Fibroblast of mammary gland (primary cell): Measurements from ENCODE around the gene CLECL1.
"Not testable (repeated sequence)": the region's sequence is repeated elsewhere in the genome, so short reads cannot be mapped to it uniquely, and the experiment has no call there.

ENCODE experiments used
- DNase-seq: peaks from one replicate; pipeline ENCODE4 v3.0.0-alpha.2; 2010; ENCODE audit warnings: low read depth
- H3K4me3 ChIP-seq: 2 replicates; pipeline ENCODE4 v1.5.1; 2011; ENCODE audit warnings: low read depth, mild to moderate bottlenecking, low read length, moderate library complexity; ENCODE audit not compliant: control insufficient read depth
- TF ChIP-seq, protein P1 (sequence below): conservative IDR thresholded peaks from 2 replicates; pipeline ENCODE4 v1.5.1; 2011; ENCODE audit warnings: low read depth, low read length, inconsistent platforms; ENCODE audit not compliant: control insufficient read depth, insufficient read depth

Gene CLECL1

DNA sequence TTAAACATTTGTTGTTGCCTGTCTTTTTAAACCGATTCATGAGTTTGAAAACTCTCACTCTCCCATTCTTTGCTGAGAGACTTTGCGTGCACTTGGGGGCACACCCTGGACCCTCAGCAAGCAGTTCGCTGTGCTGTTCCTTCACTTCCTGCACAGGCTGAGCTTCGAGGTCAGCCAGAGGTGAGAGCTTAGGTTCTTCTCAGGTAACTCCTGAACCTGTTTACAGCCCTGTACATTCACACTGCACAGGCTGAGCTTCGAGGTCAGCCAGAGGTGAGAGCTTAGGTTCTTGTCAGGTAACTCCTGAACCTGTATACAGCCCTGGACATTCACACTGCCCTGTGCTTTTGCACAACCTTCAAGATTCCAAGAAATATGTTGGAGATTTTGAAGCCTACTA, 9.8 kb upstream of the CLECL1 start:
- H3K4me3 ChIP-seq = no peak overlapping the region
- TF ChIP-seq, protein P1, sequence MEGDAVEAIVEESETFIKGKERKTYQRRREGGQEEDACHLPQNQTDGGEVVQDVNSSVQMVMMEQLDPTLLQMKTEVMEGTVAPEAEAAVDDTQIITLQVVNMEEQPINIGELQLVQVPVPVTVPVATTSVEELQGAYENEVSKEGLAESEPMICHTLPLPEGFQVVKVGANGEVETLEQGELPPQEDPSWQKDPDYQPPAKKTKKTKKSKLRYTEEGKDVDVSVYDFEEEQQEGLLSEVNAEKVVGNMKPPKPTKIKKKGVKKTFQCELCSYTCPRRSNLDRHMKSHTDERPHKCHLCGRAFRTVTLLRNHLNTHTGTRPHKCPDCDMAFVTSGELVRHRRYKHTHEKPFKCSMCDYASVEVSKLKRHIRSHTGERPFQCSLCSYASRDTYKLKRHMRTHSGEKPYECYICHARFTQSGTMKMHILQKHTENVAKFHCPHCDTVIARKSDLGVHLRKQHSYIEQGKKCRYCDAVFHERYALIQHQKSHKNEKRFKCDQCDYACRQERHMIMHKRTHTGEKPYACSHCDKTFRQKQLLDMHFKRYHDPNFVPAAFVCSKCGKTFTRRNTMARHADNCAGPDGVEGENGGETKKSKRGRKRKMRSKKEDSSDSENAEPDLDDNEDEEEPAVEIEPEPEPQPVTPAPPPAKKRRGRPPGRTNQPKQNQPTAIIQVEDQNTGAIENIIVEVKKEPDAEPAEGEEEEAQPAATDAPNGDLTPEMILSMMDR = no peak
- no peak for DNase-seq

DNA sequence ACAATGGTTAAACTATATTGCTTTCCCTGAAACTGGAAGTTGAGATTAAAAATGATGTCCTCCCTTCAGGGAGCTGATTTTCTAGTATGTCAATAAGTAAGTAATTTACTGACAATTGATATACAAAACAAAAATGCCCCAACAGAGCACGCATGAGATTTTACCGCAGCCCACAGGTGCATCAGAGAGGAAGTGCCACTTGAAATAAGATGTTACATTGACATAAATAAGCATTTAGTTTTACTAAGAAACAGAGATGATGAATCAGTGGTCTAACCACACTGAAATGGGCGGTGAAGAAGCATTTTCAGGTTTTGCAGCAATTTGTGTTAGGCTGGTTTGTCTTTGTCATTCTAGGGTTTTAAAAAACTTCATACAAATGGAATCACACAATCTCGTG, 8.8 kb upstream of the CLECL1 start:
- H3K4me3 ChIP-seq = no peak overlapping the region
- DNase-seq = no peak
- TF ChIP-seq, protein P1 = no peak

DNA sequence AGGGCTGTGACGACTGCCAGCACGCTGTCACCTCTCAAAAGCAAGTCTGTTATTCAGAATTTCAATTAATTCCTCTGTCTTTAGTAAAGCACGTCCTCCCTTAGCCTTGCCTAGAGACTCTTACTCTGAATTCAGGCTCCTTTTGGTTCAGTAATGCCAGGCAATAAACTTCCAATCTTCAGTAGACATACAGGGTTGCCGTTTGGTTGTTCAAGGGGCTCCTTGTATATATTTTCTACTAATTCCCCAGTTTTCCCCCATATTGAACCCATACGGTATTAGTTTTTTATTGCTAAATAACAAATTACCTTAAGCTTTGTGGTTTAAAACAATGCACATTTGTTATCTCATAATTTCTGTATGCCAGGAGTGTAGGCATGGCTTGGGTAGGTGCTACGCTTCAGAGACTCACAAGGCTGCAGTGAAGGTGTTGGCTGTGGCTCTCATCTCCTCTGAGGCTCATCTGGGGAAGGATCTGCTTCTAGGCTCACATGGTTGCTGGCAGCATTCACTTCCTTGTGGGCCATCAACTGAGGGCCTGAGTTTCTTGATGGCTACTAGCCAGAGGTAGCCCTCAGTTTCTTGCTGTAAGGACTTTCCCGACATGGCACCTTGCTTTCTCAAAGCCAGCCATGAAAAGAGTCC, 7.3 kb upstream of the CLECL1 start:
- no peak overlapping the region for H3K4me3 ChIP-seq
- TF ChIP-seq, protein P1 = no peak
- no peak for DNase-seq

DNA sequence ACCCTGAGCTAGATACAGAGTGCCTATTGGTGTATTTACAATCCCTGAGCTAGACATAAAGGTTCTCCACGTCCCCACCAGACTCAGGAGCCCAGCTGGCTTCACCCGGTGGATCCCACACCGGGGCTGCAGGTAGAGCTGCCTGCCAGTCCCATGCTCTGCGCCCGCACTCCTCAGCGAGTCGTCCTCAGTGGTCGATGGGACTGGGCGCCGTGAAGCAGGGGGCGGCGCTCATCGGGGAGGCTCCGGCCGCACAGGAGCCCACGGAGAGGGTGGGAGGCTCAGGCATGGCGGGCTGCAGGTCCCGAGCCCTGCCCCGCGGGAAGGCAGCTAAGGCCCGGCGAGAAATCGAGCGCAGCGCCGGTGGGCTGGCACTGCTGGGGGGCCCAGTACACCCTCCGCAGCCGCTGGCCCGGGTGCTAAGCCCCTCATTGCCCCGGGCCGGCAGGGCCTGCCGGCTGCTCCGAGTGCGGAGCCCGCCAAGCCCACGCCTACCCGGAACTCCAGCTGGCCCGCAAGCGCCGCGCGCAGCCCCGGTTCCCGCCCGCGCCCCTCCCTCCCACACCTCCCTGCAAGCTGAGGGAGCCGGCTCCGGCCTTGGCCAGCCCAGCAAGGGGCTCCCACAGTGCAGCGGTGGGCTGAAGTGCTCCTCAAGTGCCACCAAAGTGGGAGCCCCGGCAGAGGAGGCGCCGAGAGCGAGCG, 6.7 kb upstream of the CLECL1 start:
- not testable (repeated sequence) for DNase-seq
- H3K4me3 ChIP-seq = peak overlapping the region; percentile 7

DNA sequence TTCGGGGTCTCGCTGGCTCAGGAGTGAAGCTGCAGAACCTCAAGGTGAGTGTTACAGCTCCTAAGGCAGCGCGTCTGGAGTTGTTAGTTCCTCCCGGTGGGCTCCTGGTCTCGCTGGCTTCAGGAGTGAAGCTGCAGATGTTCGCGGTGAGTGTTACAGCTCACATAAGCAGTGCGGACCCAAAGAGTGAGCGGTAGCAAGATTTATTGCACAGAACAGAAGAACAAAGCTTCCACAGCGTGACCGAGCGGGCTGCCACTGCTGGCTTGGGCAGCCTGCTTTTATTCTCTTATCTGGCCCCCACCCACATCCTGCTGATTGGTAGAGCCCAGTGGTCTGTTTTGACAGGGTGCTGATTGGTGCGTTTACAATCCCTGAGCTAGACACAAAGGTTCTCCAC, 6.0 kb upstream of the CLECL1 start:
- not testable (repeated sequence) for H3K4me3 ChIP-seq, DNase-seq

DNA sequence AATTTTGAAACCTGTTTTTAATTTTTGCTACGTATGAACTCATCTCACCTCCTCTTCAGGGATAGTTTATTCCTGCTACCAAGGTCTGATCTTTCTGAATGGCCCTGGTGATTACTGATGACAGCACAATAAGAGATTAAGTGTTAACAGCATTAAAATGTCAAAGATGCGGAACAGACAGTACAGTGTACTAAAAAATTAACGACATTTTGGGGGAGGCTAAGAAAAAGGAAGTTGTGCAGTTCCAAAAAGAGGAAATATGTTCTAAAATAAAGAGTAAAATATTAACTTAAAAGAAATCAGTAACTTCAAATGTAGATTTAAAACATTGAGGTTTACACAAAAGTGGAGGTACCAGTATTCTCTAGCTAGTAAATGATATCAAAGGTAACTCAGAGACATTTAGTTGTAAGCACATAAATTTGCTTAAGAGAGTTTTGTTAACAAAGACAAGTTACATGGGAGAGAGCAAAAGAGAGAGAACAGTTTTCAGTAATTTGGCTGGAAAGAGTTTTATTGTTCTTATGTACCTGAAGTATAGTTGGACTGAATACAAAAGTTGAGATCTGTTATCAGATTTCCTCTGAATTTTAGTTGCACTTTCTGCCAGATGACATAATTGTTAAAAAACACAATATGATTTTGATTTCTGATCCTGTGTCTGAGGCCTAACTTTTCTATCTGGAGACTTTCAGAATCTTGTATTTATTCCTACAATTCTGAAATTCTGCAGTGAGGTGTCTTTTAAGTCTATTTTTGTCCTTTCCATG, 4.2 kb upstream of the CLECL1 start:
- TF ChIP-seq, protein P1 = no peak
- DNase-seq = no peak
- no peak overlapping the region for H3K4me3 ChIP-seq

DNA sequence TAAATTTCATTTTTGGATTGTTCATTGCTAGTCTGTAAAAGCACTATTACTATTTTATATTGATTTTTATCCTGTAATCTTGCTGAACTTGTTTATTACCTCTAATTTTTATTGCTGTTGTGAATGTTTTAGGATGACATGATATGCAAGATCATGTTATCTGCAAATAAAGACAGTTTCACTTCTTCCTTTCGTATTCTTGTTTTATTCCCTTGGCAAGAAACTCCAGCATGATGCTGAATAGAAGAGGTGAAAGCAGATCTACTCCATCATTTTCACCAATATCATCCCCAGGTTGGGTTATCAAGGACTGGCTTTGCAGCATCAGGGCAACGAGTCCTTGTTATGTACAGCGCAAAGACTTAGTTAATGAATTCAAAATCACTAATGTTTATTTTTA, 2.7 kb upstream of the CLECL1 start:
- TF ChIP-seq, protein P1 = no peak
- DNase-seq = no peak

More for the DNA sequence above, 2.7 kb upstream of the CLECL1 start:
- no peak overlapping the region for H3K4me3 ChIP-seq
